Epithelial cell of proximal tubule (primary cell): Measurements from ENCODE around the gene ZCCHC7. TPM values are rescaled to one million over a fixed set of nuclear protein-coding genes. Genes with fewer than 3 reads are reported as not detected.

ENCODE experiments used
- DNase-seq: peaks from one replicate; pipeline ENCODE4 v3.0.0-alpha.2; 2011; ENCODE audit warnings: low read depth
- H3K4me3 ChIP-seq: 2 replicates; pipeline ENCODE4 v1.5.1; 2011; ENCODE audit warnings: low read depth, mild to moderate bottlenecking, low read length
- CTCF ChIP-seq: conservative IDR thresholded peaks from 2 replicates; pipeline ENCODE4 v1.5.1; 2012; ENCODE audit warnings: low read depth, mild to moderate bottlenecking, low read length
- total RNA-seq: library from RNA; depleted of rRNA; stranded (reverse); fragments of >200 nt; gene quantifications from 2 replicates; pipeline ENCODE4 v1.2.3, GENCODE V29; 2015

The ZCCHC7 gene
- total RNA-seq, 1 donor from 2014 or later = 13.3 TPM

GRCh38 chr9:37343724-37344123 is 223.3 kb downstream of the ZCCHC7 start:
- DNase-seq = no peak
- TF ChIP-seq CTCF = no peak
- H3K4me3 ChIP-seq = no peak overlapping the region

- no peak for TF ChIP-seq CTCF
- no peak overlapping the region for H3K4me3 ChIP-seq
- DNase-seq = no peak
These were observed 224.7 kb downstream of the ZCCHC7 start for GRCh38 chr9:37345038-37345437.

GRCh38 chr9:37348917-37349316 is 228.5 kb downstream of the ZCCHC7 start:
- DNase-seq = no peak
- H3K4me3 ChIP-seq = no peak overlapping the region
- TF ChIP-seq CTCF = no peak

- no peak for DNase-seq
- H3K4me3 ChIP-seq = no peak overlapping the region
- no peak for TF ChIP-seq CTCF
These were observed 230.3 kb downstream of the ZCCHC7 start for GRCh38 chr9:37350486-37351190.

- DNase-seq = no peak
- H3K4me3 ChIP-seq = no peak overlapping the region
- TF ChIP-seq CTCF = no peak
These were observed 233.4 kb downstream of the ZCCHC7 start for GRCh38 chr9:37353791-37354190.

GRCh38 chr9:37362430-37362829 is 242.1 kb downstream of the ZCCHC7 start:
- no peak for TF ChIP-seq CTCF
- no peak for DNase-seq
- no peak overlapping the region for H3K4me3 ChIP-seq

GRCh38 chr9:37363124-37363523 is 242.8 kb downstream of the ZCCHC7 start:
- no peak for TF ChIP-seq CTCF
- H3K4me3 ChIP-seq = no peak overlapping the region
- DNase-seq = no peak
